HepG2 (cell line): ENCODE data around the gene GTF2I. TPM values are rescaled to one million over a fixed set of nuclear protein-coding genes. Genes with fewer than 3 reads are reported as not detected.
A peak's percentile ranks its signal among the peaks of the same experiment; 100 is the strongest.

Experiments used
- NBN ChIP-seq: fragments of 450-650 bp; conservative IDR thresholded peaks from 2 replicates; pipeline ENCODE4 v1.6.1; 2017
- NFIB ChIP-seq: sonication (generic); formaldehyde crosslinking; IDR thresholded peaks from 2 replicates; pipeline ENCODE4 v1.9.0; 2021; ENCODE audit warnings: missing genetic modification reagents, mild to moderate bottlenecking, borderline replicate concordance
- RARG ChIP-seq: sonication (generic); formaldehyde crosslinking; IDR thresholded peaks from 2 replicates; pipeline ENCODE4 v1.4.0; 2020; ENCODE audit warnings: low read depth, mild to moderate bottlenecking, missing genetic modification reagents
- SIX4 ChIP-seq: sonication (generic); formaldehyde crosslinking; IDR thresholded peaks from 2 replicates; pipeline ENCODE4 v1.4.0; 2020; ENCODE audit warnings: missing genetic modification reagents
- TCF7 ChIP-seq: sonication (generic); IDR thresholded peaks from 2 replicates; pipeline ENCODE4 v1.6.1; 2016; ENCODE audit warnings: antibody characterized with exemption, low read depth
- ZNF747 ChIP-seq: sonication (generic); formaldehyde crosslinking; IDR thresholded peaks from 2 replicates; pipeline ENCODE4 v1.8.1; 2023; ENCODE audit warnings: missing genetic modification reagents, mild to moderate bottlenecking, borderline replicate concordance
- polyA plus RNA-seq, 8 experiments: library from polyadenylated mRNA; depleted of rRNA in 3 of 8; stranded (reverse) in 7 of 8; unstranded in 1 of 8; fragments of >200 nt; fragmentation: Illumina TruSeq in 4 of 8; extraction: Trizol in 4 of 8; gene quantifications; 2 replicates each; pipeline versions ENCODE4 v1.2.1 to v1.2.3, GENCODE V29; 2011 to 2016; ENCODE audit warnings: low read depth in 4 of 8, missing spikeins in 1 of 8, mixed read lengths in 1 of 8; ENCODE audit not compliant: insufficient read depth in 1 of 8
- total RNA-seq, 5 experiments: library from RNA; depleted of rRNA; stranded (reverse); fragments of >200 nt; fragmentation: Illumina TruSeq; extraction: Trizol; gene quantifications; 2 replicates each; pipeline ENCODE4 v1.2.3, GENCODE V29; 2016; ENCODE audit warnings: low read depth in 1 of 5
- TF ChIP-seq, protein P1 (sequence below): sonication (generic); formaldehyde crosslinking; IDR thresholded peaks from 2 replicates; pipeline ENCODE4 v1.4.0; 2020; ENCODE audit warnings: mild to moderate bottlenecking, missing genetic modification reagents
- TF ChIP-seq, protein P2 (sequence below): sonication (generic); formaldehyde crosslinking; IDR thresholded peaks from 2 replicates; pipeline ENCODE4 v1.9.0; 2021; ENCODE audit warnings: missing genetic modification reagents, borderline replicate concordance
- TF ChIP-seq, protein P3 (sequence below): sonication (generic); formaldehyde crosslinking; IDR thresholded peaks from 2 replicates; pipeline ENCODE4 v1.4.0; 2020; ENCODE audit warnings: mild to moderate bottlenecking, missing genetic modification reagents, borderline replicate concordance
- TF ChIP-seq, protein P4 (sequence below): sonication (generic); formaldehyde crosslinking; IDR thresholded peaks from 2 replicates; pipeline ENCODE4 v1.9.0; 2021; ENCODE audit warnings: missing genetic modification reagents, borderline replicate concordance

GTF2I gene
- total and polyA plus RNA-seq, 2 of the 13 experiments (the other 11 are each of a cell fraction or from before 2014, with no cell fraction given) = 74.6 to 125 TPM

DNA sequence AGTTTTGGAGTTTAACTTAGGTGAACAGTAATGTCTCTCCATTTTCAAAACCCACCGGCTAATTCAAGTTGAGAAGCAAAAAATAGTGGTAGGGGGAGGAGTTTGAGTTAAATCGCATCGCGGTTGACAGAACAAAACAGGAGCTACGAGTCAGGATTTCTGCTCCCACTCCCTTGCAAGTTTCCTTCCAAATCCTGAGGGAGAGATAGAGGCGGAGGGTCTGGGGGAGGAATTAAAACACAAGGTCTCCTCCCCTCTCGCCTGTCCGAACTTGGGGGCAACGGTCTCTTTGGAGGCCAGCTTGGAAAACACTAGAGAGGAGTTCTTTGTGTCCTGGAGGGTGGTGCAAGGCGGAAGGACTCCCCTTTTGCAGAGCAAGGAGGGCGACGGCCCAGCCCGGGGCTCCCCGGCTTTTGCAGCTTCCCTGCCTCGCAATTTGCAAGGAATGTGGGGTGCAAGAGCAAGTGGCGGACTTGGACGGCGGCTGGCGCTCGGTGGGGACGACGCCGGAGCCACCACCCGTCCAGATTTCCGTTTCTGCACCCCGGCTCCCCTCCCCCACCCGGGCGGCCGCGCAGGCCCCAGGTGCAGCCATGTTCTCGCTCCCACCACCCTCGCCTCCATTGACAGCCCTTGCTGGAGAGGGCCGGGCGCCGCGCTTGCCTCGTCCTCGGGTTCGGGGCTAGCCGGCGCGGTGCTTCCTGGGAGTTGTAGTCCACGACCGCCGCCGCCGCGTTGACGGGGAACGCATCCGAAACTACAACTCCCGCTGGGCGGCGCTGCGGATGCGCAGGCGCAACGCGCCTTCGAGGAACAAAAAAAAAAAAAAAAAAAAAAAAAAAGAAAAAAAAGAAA, 454 bp upstream of the GTF2I start (continued):
- TF ChIP-seq, protein P1, sequence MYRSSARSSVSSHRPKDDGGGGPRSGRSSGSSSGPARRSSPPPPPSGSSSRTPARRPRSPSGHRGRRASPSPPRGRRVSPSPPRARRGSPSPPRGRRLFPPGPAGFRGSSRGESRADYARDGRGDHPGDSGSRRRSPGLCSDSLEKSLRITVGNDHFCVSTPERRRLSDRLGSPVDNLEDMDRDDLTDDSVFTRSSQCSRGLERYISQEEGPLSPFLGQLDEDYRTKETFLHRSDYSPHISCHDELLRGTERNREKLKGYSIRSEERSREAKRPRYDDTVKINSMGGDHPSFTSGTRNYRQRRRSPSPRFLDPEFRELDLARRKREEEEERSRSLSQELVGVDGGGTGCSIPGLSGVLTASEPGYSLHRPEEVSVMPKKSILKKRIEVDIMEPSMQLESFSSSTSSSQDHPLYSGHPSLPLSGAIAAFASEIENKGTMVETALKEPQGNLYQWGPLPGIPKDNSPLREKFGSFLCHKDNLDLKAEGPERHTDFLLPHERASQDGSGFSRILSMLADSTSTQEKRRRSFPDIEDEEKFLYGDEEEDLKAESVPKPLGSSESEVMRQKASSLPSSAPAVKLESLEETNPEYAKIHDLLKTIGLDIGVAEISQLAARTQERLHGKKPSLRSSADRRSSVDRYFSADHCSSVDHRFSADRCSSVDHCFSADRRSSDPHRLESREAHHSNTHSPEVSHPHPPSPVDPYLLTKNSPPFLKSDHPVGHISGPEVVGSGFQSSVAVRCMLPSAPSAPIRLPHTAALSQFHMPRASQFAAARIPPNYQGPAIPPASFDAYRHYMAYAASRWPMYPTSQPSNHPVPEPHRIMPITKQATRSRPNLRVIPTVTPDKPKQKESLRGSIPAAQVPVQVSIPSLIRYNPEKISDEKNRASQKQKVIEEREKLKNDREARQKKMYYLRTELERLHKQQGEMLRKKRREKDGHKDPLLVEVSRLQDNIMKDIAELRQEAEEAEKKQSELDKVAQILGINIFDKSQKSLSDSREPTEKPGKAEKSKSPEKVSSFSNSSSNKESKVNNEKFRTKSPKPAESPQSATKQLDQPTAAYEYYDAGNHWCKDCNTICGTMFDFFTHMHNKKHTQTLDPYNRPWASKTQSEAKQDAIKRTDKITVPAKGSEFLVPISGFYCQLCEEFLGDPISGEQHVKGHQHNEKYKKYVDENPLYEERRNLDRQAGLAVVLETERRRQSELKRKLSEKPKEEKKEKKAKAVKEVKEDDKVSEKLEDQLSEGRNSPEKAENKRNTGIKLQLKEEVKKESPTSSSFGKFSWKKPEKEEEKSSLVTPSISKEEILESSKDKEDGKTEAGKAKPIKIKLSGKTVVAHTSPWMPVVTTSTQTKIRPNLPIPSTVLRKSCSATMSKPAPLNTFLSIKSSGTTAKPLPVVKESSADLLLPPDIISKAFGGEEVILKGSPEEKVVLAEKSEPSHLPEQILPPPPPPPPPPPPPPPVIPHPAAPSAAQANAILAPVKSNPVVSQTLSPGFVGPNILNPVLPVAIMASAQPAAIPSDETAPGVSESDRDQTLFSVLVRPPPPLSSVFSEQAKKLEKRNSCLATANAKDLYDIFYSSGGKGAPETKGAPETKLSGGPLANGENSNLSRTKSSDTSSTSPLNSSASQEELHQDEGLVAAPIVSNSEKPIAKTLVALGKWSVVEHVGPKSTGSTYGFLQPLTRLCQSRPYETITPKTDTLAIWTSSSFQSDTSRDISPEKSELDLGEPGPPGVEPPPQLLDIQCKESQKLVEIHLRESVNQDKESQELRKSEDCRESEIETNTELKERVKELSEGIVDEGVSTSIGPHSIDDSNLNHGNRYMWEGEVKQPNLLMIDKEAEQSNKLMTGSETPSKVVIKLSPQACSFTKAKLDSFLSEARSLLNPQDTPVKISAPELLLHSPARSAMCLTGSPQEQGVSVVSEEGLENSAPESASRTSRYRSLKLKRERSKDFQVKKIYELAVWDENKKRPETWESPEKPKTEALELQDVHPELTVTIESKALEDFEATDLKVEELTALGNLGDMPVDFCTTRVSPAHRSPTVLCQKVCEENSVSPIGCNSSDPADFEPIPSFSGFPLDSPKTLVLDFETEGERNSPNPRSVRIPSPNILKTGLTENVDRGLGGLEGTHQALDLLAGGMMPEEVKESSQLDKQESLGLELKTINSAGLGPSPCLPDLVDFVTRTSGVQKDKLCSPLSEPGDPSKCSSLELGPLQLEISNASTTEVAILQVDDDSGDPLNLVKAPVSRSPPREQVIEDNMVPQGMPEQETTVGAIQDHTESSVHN (CRISPR knock-in tag) = no peak
- TF ChIP-seq, protein P2, sequence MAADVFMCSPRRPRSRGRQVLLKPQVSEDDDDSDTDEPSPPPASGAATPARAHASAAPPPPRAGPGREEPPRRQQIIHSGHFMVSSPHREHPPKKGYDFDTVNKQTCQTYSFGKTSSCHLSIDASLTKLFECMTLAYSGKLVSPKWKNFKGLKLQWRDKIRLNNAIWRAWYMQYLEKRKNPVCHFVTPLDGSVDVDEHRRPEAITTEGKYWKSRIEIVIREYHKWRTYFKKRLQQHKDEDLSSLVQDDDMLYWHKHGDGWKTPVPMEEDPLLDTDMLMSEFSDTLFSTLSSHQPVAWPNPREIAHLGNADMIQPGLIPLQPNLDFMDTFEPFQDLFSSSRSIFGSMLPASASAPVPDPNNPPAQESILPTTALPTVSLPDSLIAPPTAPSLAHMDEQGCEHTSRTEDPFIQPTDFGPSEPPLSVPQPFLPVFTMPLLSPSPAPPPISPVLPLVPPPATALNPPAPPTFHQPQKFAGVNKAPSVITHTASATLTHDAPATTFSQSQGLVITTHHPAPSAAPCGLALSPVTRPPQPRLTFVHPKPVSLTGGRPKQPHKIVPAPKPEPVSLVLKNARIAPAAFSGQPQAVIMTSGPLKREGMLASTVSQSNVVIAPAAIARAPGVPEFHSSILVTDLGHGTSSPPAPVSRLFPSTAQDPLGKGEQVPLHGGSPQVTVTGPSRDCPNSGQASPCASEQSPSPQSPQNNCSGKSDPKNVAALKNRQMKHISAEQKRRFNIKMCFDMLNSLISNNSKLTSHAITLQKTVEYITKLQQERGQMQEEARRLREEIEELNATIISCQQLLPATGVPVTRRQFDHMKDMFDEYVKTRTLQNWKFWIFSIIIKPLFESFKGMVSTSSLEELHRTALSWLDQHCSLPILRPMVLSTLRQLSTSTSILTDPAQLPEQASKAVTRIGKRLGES (CRISPR knock-in tag) = no peak
- TF ChIP-seq SIX4 (CRISPR knock-in tag) (0 out of 2 replicates have a peak, but pooled peaks have one; percentile 11), RARG (CRISPR knock-in tag) (no peak), TCF7 (no peak), ZNF747 (CRISPR knock-in tag) (no peak), NBN (no peak), NFIB (CRISPR knock-in tag) (no peak)
- TF ChIP-seq, protein P3, sequence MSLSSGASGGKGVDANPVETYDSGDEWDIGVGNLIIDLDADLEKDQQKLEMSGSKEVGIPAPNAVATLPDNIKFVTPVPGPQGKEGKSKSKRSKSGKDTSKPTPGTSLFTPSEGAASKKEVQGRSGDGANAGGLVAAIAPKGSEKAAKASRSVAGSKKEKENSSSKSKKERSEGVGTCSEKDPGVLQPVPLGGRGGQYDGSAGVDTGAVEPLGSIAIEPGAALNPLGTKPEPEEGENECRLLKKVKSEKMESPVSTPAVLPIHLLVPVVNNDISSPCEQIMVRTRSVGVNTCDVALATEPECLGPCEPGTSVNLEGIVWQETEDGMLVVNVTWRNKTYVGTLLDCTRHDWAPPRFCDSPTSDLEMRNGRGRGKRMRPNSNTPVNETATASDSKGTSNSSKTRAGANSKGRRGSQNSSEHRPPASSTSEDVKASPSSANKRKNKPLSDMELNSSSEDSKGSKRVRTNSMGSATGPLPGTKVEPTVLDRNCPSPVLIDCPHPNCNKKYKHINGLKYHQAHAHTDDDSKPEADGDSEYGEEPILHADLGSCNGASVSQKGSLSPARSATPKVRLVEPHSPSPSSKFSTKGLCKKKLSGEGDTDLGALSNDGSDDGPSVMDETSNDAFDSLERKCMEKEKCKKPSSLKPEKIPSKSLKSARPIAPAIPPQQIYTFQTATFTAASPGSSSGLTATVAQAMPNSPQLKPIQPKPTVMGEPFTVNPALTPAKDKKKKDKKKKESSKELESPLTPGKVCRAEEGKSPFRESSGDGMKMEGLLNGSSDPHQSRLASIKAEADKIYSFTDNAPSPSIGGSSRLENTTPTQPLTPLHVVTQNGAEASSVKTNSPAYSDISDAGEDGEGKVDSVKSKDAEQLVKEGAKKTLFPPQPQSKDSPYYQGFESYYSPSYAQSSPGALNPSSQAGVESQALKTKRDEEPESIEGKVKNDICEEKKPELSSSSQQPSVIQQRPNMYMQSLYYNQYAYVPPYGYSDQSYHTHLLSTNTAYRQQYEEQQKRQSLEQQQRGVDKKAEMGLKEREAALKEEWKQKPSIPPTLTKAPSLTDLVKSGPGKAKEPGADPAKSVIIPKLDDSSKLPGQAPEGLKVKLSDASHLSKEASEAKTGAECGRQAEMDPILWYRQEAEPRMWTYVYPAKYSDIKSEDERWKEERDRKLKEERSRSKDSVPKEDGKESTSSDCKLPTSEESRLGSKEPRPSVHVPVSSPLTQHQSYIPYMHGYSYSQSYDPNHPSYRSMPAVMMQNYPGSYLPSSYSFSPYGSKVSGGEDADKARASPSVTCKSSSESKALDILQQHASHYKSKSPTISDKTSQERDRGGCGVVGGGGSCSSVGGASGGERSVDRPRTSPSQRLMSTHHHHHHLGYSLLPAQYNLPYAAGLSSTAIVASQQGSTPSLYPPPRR (CRISPR knock-in tag) = no peak
- TF ChIP-seq, protein P4, sequence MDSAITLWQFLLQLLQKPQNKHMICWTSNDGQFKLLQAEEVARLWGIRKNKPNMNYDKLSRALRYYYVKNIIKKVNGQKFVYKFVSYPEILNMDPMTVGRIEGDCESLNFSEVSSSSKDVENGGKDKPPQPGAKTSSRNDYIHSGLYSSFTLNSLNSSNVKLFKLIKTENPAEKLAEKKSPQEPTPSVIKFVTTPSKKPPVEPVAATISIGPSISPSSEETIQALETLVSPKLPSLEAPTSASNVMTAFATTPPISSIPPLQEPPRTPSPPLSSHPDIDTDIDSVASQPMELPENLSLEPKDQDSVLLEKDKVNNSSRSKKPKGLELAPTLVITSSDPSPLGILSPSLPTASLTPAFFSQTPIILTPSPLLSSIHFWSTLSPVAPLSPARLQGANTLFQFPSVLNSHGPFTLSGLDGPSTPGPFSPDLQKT = no peak
